Measurements from ENCODE around the gene PHYKPL. TPM values are rescaled to one million over a fixed set of nuclear protein-coding genes. Genes with fewer than 3 reads are reported as not detected.

Gene PHYKPL
- total RNA-seq, 1 experiment from 2014 or later = 43.9 TPM

DNA sequence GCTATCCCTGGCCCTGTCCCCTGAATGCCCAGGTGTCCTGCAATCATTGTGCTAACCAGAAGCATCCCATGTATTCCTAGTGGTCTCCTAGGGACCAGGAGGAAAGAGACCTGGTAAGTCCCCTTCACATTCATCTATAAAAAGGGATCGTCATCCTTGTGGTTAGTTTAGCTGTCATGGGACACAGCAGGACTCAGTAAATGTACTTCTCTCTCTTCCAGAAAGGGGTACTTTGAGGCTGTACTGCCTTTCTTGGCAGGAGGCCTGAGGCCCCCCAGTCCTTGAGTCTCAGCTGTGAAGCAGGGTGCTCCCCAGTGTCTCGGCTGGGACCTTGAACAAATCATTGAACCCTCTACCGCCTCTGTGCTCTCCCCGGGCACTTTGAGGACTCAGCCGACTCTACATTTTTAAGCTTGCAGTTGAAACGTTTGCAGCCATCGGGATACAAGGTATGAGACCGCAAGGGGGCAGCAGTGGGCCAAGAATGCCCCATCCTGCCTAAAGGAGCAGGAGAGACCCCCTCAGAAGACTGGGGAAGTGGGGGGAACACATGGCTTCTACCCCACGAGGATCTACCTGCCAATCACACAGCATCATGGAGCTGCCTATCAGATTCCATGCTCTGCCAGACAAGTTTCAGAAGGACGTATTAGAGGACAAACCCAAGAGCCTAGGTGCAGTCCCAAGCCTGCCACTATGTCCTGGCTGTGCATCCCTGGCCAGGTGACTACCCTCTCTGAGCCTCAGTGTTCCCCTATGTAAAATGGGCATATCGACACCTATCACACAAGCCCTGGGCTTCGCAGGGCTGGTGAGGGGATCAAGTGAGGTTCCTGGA, 2.4 kb upstream of the PHYKPL start:
- no peaks in the 10 kb centered on the region for H3K27me3 ChIP-seq (replicated peaks; ENCODE audit: insufficient read depth, low read depth, low read length, poor library complexity)
- TF ChIP-seq, protein P1, sequence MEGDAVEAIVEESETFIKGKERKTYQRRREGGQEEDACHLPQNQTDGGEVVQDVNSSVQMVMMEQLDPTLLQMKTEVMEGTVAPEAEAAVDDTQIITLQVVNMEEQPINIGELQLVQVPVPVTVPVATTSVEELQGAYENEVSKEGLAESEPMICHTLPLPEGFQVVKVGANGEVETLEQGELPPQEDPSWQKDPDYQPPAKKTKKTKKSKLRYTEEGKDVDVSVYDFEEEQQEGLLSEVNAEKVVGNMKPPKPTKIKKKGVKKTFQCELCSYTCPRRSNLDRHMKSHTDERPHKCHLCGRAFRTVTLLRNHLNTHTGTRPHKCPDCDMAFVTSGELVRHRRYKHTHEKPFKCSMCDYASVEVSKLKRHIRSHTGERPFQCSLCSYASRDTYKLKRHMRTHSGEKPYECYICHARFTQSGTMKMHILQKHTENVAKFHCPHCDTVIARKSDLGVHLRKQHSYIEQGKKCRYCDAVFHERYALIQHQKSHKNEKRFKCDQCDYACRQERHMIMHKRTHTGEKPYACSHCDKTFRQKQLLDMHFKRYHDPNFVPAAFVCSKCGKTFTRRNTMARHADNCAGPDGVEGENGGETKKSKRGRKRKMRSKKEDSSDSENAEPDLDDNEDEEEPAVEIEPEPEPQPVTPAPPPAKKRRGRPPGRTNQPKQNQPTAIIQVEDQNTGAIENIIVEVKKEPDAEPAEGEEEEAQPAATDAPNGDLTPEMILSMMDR (conservative IDR thresholded peaks at IDR 0.05; ENCODE audit: low read depth, low read length) = peak; percentile 88
- TF ChIP-seq EZH2 (IDR thresholded peaks at IDR 0.05; ENCODE audit: borderline replicate concordance, low read depth, low read length, poor library complexity, severe bottlenecking) = no peak
- peak; percentile 76 for DNase-seq (ENCODE audit: low spot score)
- POLR2A ChIA-PET (ENCODE audit: low non-redundant PET) = no interaction called here
- CTCF ChIA-PET = interaction anchor here (0.5 to 1.6 kb wide), 4 partner anchors 51 to 602 kb away, joined by 3 to 9 read pairs (median 6); partner anchors contain the start of gene COL23A1
- intact Hi-C loops (cut with micrococcal nuclease; ENCODE audit: unreplicated experiment) = loop anchor here (5.0 kb wide), 1 partner anchor 1257 kb away; no protein-coding TSS in a partner anchor
- no peaks in the 10 kb centered on the region for H3K9me3 ChIP-seq (ENCODE audit: low read depth, low read length, poor library complexity, severe bottlenecking)
- H3K36me3 ChIP-seq (ENCODE audit: insufficient read depth, low read length, poor library complexity, severe bottlenecking) = peaks cover 2% of the 10 kb centered on the region
- H3K4me3 ChIP-seq (ENCODE audit: low read depth, low read length, poor library complexity, severe bottlenecking) = no peak overlapping the region
- no peak overlapping the region for H3K27ac ChIP-seq (ENCODE audit: low read depth, low read length, poor library complexity, severe bottlenecking)
- H3K4me1 ChIP-seq (ENCODE audit: insufficient read depth, low read length, poor library complexity, severe bottlenecking) = peaks cover 7% of the 10 kb centered on the region
- no TSS peak for BruUV-seq (replicated peaks)

DNA sequence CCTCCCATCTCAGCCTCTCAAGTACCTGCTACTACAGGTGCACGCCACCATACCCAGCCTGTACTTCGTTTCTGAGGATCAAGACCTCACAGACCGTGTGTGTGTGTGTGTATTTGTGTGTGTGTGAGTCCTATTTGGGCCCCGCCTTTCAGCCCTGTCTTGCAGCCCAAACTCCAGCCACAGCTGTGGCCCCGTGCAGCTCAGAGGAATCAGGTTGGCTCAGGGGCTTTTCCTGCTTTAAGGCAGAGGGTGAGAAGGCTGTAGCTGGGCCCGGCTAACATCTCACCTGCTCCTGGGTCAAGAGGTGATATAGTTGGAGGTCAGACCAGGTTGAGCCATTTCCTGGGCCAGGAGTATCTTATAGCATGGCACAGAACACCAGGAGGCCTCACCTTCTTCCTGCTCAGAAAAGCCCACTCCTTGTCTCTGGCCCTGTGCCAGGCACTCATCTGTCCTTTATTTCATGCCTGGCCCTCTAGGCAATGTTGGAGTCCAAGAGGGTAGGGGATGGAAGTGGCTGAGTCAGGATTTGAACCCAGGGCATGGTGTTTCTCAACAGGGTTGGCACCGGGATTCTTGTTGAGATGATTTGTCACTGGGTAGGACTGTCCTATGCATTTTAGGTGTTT, 1.6 kb upstream of the PHYKPL start:
- H3K27me3 ChIP-seq (replicated peaks; ENCODE audit: insufficient read depth, low read depth, low read length, poor library complexity) = no peaks in the 10 kb centered on the region
- TF ChIP-seq EZH2 (IDR thresholded peaks at IDR 0.05; ENCODE audit: borderline replicate concordance, low read depth, low read length, poor library complexity, severe bottlenecking) = no peak
- TF ChIP-seq, protein P1 (conservative IDR thresholded peaks at IDR 0.05; ENCODE audit: low read depth, low read length) = no peak
- peaks cover 9% of the 10 kb centered on the region for H3K36me3 ChIP-seq (ENCODE audit: insufficient read depth, low read length, poor library complexity, severe bottlenecking)
- intact Hi-C loops (cut with micrococcal nuclease; ENCODE audit: unreplicated experiment) = no loop called here
- no peak for DNase-seq (ENCODE audit: low spot score)
- no peaks in the 10 kb centered on the region for H3K9me3 ChIP-seq (ENCODE audit: low read depth, low read length, poor library complexity, severe bottlenecking)
- POLR2A ChIA-PET (ENCODE audit: low non-redundant PET) = no interaction called here
- CTCF ChIA-PET = interaction anchor here (0.6 to 1.6 kb wide), 3 partner anchors 52 to 603 kb away, joined by 3 to 6 read pairs (median 5); partner anchors contain the start of gene COL23A1
- H3K4me1 ChIP-seq (ENCODE audit: insufficient read depth, low read length, poor library complexity, severe bottlenecking) = peaks cover 7% of the 10 kb centered on the region
- BruUV-seq (replicated peaks) = no TSS peak
- no peak overlapping the region for H3K4me3 ChIP-seq (ENCODE audit: low read depth, low read length, poor library complexity, severe bottlenecking)
- no peak overlapping the region for H3K27ac ChIP-seq (ENCODE audit: low read depth, low read length, poor library complexity, severe bottlenecking)

DNA sequence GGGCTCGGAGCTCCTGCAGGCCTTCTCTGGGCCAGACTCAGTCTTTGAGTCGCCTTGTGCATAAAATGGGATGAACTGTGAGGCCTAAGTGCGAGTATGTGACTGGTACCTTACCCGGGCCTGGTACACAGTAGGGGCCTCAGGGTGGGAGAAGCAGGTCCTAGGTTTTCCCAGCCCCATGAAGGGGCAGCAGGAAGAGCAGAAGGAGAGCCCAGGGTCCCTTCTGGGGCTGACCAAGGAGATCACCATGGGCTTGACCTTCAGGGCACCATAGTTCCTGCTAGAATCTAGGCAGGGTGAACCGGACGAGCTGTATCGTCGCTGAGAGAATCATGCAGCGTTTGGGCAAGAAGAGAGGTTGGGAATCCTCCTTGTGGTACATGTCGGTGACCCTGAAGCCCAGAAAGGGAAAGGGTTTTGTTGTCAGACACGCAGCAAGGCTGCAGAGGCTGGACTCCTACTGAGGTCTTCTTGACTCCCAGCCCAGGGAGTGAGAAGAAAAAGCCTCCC, 373 bp upstream of the PHYKPL start:
- POLR2A ChIA-PET (ENCODE audit: low non-redundant PET) = no interaction called here
- CTCF ChIA-PET = interaction anchor here (0.6 kb wide), 1 partner anchor 267 kb away, joined by 8 read pairs; no protein-coding TSS in a partner anchor
- Histone ChIP-seq H3K27ac (ENCODE audit: low read depth, low read length, poor library complexity, severe bottlenecking) (peak overlapping the region; percentile 95), H3K4me3 (ENCODE audit: low read depth, low read length, poor library complexity, severe bottlenecking) (peak overlapping the region; percentile 92), H3K27me3 (replicated peaks; ENCODE audit: insufficient read depth, low read depth, low read length, poor library complexity) (no peaks in the 10 kb centered on the region), H3K4me1 (ENCODE audit: insufficient read depth, low read length, poor library complexity, severe bottlenecking) (peaks cover 7% of the 10 kb centered on the region), H3K9me3 (ENCODE audit: low read depth, low read length, poor library complexity, severe bottlenecking) (no peaks in the 10 kb centered on the region), H3K36me3 (ENCODE audit: insufficient read depth, low read length, poor library complexity, severe bottlenecking) (peaks cover 9% of the 10 kb centered on the region)
- intact Hi-C loops (cut with micrococcal nuclease; ENCODE audit: unreplicated experiment) = no loop called here
- no peak for DNase-seq (ENCODE audit: low spot score)
- TF ChIP-seq, protein P1 (conservative IDR thresholded peaks at IDR 0.05; ENCODE audit: low read depth, low read length) = no peak
- no peak for TF ChIP-seq EZH2 (IDR thresholded peaks at IDR 0.05; ENCODE audit: borderline replicate concordance, low read depth, low read length, poor library complexity, severe bottlenecking)
- no TSS peak for BruUV-seq (replicated peaks)
